Gastrocnemius medialis (tissue), 4 donors: ENCODE measurements around the gene RALGAPA1.

ENCODE experiments used
- POLR2A ChIP-seq, 2 donors: fragments of 450-650 bp; IDR thresholded peaks; one replicate each; pipeline ENCODE4 v1.6.1; 2017; ENCODE audit warnings: antibody characterized with exemption in 2 of 2, mild to moderate bottlenecking in 2 of 2, moderate library complexity in 2 of 2
- TF ChIP-seq, protein P1 (sequence below), 5 experiments: fragments of 450-650 bp in 3 of 5; fragments of 200-600 bp in 2 of 5; sonication (generic) in 2 of 5; IDR thresholded peaks in 4 of 5; conservative IDR thresholded peaks in 1 of 5; 1 replicate in 4 of 5; 2 replicates in 1 of 5; pipeline ENCODE4 v1.5.1; 2016 to 2019; ENCODE audit warnings: antibody characterized with exemption in 5 of 5, mild to moderate bottlenecking in 3 of 5, moderate library complexity in 3 of 5

DNA sequence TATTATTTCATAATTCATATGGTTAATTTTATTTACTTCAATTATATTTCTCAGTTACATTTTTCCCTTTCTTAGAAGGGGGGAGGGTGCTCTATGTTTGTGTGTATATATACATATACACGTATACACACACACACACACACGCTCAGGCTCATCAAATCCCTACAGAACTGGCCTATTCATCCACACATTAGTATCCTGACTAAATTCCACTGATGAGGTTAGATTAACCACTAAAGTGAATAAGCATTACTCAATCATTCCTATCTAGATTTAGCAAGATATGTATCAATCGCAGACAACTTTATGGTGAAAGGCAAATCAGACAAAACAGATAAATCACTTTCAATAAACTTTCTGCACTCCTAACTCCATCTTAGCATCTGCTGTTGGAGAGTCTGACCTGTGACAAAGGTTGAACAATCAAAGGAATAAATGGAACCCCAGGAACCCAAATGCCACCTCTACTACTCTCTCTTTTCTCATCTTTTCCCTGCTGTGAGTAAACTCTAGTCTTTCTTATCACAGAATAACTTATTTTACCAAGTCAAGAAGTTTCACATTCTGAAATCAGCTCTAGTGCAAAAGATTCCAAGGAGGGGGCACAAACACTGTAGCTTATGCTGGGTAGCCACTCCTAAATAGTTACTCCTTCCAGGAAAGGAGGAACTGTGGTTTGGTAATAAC lies 67.6 kb downstream of the RALGAPA1 start:
- TF ChIP-seq, protein P1, sequence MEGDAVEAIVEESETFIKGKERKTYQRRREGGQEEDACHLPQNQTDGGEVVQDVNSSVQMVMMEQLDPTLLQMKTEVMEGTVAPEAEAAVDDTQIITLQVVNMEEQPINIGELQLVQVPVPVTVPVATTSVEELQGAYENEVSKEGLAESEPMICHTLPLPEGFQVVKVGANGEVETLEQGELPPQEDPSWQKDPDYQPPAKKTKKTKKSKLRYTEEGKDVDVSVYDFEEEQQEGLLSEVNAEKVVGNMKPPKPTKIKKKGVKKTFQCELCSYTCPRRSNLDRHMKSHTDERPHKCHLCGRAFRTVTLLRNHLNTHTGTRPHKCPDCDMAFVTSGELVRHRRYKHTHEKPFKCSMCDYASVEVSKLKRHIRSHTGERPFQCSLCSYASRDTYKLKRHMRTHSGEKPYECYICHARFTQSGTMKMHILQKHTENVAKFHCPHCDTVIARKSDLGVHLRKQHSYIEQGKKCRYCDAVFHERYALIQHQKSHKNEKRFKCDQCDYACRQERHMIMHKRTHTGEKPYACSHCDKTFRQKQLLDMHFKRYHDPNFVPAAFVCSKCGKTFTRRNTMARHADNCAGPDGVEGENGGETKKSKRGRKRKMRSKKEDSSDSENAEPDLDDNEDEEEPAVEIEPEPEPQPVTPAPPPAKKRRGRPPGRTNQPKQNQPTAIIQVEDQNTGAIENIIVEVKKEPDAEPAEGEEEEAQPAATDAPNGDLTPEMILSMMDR (IDR thresholded peaks at IDR 0.05 in 4 of 5, conservative IDR thresholded peaks at IDR 0.05 in 1 of 5), result no peak
- TF ChIP-seq POLR2A (IDR thresholded peaks at IDR 0.05), result no peak
